GM12878 (cell line): ENCODE data around the gene MUC5B.

Experiments
- BCL11A ChIP-seq: IDR thresholded peaks from 2 replicates; pipeline ENCODE4 v1.6.1; 2011; ENCODE audit warnings: low read depth, low read length
- CHD1 ChIP-seq: IDR thresholded peaks from 2 replicates; pipeline ENCODE4 v1.6.1; 2012; ENCODE audit warnings: low read depth, low read length, improper control_type of control experiment
- CTCF ChIP-seq, 3 experiments: IDR thresholded peaks in 2 of 3; conservative IDR thresholded peaks in 1 of 3; 2 replicates each; pipeline ENCODE4 v1.5.1; 2011; ENCODE audit warnings: low read depth in 3 of 3, low read length in 3 of 3, mild to moderate bottlenecking in 3 of 3, control low read depth in 2 of 3, moderate library complexity in 2 of 3, inconsistent platforms in 1 of 3, mixed read lengths in 1 of 3; ENCODE audit not compliant: control insufficient read depth in 2 of 3, insufficient read depth in 1 of 3; ENCODE audit errors: extremely low read depth in 1 of 3
- E2F4 ChIP-seq: IDR thresholded peaks from 2 replicates; pipeline ENCODE4 v1.6.1; 2012; ENCODE audit warnings: low read depth, low read length, improper control_type of control experiment
- E4F1 ChIP-seq: fragments of 450-650 bp; IDR thresholded peaks from 2 replicates; pipeline ENCODE4 v1.6.1; 2018; ENCODE audit warnings: borderline replicate concordance, mild to moderate bottlenecking; ENCODE audit not compliant: partially characterized antibody
- EGR1 ChIP-seq, 2 experiments: IDR thresholded peaks; 1 replicate in 1 of 2; 2 replicates in 1 of 2; pipeline ENCODE4 v1.6.1; 2011 to 2012; ENCODE audit warnings: low read depth in 2 of 2, low read length in 2 of 2, borderline replicate concordance in 1 of 2, mild to moderate bottlenecking in 1 of 2, moderate library complexity in 1 of 2
- ESRRA ChIP-seq: IDR thresholded peaks from 2 replicates; pipeline ENCODE4 v1.6.1; 2012; ENCODE audit warnings: mild to moderate bottlenecking, low read length, improper control_type of control experiment
- NFYA ChIP-seq: IDR thresholded peaks from 2 replicates; pipeline ENCODE4 v1.6.1; 2011; ENCODE audit warnings: low read depth, mild to moderate bottlenecking, low read length, improper control_type of control experiment, borderline replicate concordance
- POLR2AphosphoS5 ChIP-seq: IDR thresholded peaks from 2 replicates; pipeline ENCODE4 v1.6.1; 2011; ENCODE audit warnings: mild to moderate bottlenecking, low read length, inconsistent platforms
- SP1 ChIP-seq: IDR thresholded peaks from one replicate; pipeline ENCODE4 v1.6.1; 2011; ENCODE audit warnings: low read depth, low read length
- ZNF592 ChIP-seq: fragments of 450-650 bp; IDR thresholded peaks from 2 replicates; pipeline ENCODE4 v1.6.1; 2017; ENCODE audit warnings: mild to moderate bottlenecking, moderate library complexity

GRCh38 chr11:1176224-1177019 is 46.4 kb upstream of the MUC5B start:
- TF ChIP-seq POLR2AphosphoS5 (no peak), CTCF (IDR thresholded peaks at IDR 0.05 in 2 of 3, conservative IDR thresholded peaks at IDR 0.05 in 1 of 3; ENCODE audit: control insufficient read depth in 2 of 3, extremely low read depth in 1 of 3, insufficient read depth in 1 of 3, low read depth in 3 of 3, low read length in 3 of 3) (no peak), E2F4 (no peak), ZNF592 (no peak), ESRRA (no peak), BCL11A (no peak), E4F1 (no peak), EGR1 (IDR thresholded peaks at IDR 0.05; ENCODE audit: borderline replicate concordance in 1 of 2, low read depth in 2 of 2, low read length in 2 of 2) (no peak), NFYA (no peak), SP1 (no peak), CHD1 (no peak)
